GM18505 (cell line): ENCODE results near the gene CD86.
"Not testable (repeated sequence)": the region's sequence is repeated elsewhere in the genome, so short reads cannot be mapped to it uniquely, and the experiment has no call there.

Source experiments
- ATAC-seq: cut with Tn5 transposase; IDR thresholded peaks from one replicate; pipeline ENCODE4 v1.9.1; 2021; ENCODE audit not compliant: unreplicated experiment
- POLR2A ChIP-seq: IDR thresholded peaks from 4 replicates; pipeline ENCODE4 v1.6.1; 2011; ENCODE audit warnings: borderline replicate concordance; ENCODE audit not compliant: insufficient read depth, insufficient read length; ENCODE audit errors: extremely low read depth

CD86 gene

DNA sequence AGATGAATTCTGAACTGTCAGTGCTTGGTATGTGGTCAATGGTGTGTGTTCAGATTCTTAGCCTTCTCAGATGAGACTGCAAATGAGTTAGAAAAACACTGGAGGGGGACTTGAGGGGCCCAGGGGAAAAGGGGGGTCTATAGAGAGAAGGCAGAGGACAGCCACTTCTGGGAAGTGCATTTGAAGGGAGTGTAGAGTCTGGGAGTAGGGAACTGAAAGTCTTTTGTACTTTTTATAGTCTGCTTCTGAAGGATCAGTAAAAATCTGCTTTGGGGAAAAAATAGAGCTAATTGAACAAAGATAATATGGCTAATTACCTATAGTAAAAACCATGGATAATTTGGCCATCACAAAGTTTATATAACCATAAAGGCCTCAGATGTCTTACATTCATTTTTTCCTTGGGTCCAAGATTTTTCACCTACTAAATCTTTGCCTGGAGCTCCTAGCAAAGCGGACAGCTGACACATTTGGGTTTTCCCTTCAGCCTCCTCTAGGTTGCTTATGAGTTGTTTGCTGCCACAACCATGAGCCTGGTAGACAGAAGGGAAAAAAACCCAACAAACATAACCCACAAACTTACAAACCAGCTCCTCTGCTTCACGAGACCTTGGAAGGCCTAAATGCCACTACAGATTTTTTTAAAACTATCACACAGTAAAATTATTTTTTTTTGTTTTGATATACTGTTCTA, 48.8 kb downstream of the CD86 start:
- no peak for TF ChIP-seq POLR2A
- ATAC-seq: no peak

DNA sequence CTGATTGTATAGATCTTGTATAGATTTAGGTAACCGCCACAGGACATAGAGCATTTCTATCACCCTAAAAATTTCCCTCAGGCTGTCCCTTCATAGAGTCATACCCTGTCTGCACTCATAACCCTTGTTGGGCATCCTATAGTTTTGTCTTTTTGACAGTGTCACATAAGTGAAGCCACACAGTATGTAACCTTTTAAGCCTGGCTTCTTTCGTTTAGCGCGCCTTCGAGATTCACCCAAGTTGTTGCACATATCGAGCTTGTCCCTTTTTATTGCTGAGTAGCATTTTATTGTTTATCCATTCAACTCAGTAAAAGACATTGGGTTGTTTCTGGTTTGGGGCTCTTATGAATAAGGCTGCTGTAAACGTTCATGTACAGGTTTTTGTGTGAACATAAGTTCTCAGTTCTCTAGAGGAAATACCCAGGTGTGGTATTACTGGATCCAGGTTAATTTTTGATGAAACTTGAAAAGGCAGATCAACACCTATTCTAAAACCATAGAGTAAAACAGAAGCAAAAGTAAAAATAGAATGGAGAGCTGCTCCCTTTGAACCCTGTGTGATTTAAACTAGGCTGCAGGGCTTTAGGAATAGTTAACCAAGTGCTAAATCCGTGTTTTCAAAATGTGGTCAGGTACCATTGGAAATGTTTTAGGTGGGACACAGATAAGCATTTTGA, 49.5 kb downstream of the CD86 start:
- TF ChIP-seq POLR2A: no peak
- ATAC-seq: no peak

DNA sequence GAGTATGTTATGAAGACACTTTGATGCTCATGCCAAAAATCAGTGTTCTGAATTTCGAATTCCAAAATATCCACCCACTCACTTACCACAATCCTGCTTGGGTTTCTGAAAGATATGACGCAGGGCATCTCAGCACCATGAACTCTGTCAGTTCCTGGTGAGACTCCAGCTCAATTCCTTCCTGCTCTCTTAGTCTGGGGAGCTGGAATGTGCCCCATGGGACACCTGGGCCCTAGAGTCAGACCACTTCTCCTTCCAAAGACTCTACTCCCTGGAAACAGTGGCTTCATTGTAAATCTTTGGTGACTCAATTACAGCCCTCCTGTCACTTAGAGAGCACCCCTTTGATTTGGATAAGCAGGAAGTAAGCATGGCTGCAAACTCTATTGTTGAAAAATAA, 50.5 kb downstream of the CD86 start:
- no peak for ATAC-seq
- no peak for TF ChIP-seq POLR2A

DNA sequence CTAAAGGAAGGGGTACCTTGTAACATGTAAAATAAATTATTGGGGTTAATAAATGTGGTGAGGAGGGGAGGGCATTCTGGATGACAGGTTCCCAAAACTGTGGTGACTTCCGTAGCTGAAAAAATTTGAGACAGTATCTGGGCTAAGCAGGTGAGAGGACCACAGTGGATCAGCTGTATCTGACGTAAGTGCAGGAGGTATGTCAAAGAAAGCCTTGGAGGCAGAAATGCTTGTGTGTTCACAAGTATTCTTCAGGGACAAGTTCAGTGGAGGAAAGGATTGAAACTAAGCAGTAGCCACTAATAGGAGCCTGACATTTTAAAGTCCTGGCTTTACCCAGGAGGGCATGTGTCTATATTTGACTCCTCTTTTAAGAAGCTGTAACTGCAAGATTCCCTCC, 52.0 kb downstream of the CD86 start:
- no peak for ATAC-seq
- TF ChIP-seq POLR2A: no peak

DNA sequence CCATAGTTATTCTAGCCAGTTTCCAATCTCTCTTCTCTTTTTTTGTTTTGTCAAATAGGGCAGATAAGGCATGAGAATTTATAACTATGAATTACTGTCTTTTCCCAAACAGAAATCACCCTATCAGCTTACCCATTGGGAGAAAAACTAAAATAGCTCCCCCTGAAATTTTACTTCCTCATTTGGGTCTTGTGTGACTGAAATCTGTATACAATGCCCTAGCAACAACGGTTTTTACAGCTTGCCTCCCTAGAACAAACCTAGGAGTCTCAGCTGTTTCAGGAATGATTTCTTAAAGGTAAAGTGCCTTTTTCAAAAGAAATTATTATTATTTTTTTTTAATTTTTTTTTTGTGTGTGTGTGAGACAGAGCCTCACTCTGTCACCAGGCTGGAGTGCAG, 56.8 kb downstream of the CD86 start:
- TF ChIP-seq POLR2A: no peak
- ATAC-seq: no peak

DNA sequence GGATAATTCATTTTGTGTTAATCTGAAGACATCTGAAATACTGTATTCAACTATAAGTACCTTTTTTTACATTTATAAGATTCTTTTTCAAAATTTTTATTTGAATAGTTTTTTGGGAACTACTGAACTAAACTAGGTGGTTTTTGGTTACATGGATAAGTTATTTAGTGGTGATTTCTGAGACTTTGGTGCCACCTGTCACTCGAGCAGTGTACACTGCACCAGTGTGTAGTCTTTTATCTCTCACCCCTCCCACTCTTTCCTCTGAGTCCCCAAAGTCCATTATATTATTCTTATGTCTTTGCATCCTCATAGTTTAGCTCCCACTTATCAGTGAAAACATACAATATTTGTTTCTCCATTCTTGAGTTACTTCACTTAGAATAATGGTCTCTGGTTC, 57.6 kb downstream of the CD86 start:
- ATAC-seq: no peak
- TF ChIP-seq POLR2A: no peak

DNA sequence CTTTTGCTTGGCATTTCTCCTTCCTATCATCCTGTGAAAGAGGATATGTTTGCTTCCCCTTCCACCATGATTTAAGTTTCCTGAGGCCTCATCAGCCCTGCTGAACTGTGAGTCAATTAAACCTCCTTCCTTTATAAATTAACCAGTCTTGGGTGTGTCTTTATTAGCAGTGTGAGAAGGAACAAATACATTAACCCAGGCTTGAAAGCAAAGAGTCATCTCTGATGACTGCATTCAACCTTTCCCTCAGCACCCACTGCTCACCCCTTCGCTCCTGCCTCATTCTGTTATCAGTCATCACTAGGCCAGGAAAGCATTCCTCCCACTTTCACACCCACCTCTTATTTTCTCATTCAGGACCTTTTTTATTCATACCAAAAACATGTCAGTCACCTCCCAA, 68.7 kb downstream of the CD86 start:
- no peak for ATAC-seq
- no peak for TF ChIP-seq POLR2A

DNA sequence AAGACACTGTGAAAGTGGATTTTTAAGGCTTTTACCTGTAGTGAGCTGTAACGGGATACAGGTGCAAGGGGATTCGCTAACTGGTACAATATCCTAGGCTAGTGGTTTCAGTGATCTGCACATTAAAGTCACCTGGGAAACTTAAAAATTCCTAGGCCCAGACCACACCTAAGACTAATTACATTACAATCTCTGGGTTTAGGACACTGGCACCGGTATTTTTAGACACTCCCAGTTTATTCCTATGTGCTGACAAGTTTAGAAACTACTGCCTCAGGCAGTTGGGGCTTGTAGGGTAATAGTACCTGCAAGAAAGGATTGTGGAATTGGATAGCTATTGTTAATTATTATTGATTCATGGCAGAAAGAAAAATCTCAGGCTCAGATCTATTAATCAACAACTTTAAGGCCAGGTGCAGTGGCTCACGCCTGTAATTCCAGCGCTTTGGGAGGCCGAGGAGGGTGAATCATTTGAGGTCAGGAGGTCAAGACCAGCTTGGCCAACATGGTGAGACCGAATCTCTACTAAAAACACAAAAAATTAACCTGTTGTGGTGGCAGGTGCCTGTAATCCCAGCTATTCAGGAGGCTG, 77.9 kb downstream of the CD86 start:
- no peak for ATAC-seq
- TF ChIP-seq POLR2A: no peak

DNA sequence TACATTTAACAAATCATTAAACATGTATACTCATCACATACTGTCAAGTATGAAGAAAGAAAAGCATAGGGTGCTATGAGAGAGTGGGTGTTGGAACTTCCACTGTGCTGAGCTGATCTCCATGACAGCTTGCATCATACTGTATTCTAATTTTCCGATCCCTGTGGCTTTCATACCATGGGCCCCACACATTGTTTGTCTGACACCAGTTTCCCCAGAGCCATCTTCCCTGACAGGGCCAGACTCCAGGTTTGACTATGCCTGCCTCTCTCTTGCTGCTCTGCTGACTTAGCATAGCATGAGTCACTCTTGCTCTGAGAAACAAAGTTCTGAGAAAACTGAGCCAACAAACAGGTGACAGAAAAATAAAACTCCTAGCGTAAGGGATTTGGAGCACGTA, 91.3 kb downstream of the CD86 start:
- TF ChIP-seq POLR2A: no peak

DNA sequence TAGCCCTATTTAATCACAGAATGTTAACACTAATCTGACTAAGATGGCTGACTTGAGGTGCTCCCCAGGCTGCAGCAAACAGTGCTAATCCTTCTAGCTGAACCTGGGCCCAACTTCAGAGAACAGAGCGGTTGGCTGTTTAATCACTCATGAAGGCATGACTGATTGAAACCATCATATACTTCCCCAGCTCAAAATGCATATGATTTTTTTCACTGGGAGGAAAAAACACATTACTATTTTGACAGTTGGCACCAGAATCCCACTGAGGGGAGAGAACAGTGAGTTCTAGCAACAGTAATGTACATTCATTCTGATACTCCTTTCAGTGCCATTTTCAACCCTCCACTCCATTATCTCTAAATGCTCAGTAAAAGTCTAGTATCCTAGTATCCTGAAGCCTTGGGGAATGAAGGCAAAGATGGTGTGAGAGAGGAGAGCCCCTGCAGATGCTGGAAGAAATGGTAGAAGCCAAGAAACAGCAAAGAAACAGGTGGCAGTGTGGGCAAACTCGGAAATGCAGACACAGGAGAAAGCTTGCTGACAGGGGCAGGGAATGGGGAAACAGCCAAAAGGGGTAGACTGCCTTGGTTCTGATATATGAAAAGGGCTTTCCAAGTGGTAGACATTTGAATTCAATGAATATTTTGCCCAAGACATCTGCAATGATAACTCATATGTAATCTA, 93.9 kb downstream of the CD86 start:
- no peak for TF ChIP-seq POLR2A
- ATAC-seq: no peak

More for the DNA sequence above, 91.3 kb downstream of the CD86 start:
- ATAC-seq: no peak

DNA sequence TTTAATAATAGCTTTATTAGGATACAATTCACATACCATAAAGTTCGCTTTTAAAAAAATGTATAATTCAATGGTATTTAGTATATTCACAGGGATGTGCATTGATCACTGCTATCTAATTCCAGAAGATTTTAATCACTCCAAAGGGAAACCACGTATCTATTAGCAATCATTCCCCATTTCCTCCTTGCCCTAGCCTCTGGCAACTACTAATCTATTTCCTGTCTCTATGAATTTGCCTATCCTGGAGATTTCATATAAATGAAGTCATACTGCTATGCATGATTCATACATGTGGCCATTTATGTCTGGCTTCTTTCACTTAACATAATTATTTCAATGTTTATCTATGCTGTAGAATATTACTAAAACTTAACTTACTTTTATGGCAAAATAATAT, 96.3 kb downstream of the CD86 start:
- TF ChIP-seq POLR2A: no peak
- ATAC-seq: no peak

DNA sequence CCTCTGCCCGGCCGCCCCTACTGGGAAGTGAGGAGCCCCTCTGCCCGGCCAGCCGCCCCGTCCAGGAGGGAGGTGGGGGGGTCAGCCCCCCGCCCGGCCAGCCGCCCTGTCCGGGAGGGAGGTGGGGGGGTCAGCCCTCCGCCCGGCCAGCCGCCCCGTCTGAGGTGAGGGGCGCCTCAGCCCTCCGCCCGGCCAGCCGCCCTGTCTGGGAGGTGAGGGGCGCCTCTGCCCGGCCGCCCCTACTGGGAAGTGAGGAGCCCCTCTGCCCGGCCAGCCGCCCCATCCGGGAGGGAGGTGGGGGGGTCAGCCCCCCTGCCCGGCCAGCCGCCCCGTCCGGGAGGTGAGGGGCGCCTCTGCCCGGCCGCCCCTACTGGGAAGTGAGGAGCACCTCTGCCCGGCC, 109.8 kb downstream of the CD86 start:
- not testable (repeated sequence) for ATAC-seq

DNA sequence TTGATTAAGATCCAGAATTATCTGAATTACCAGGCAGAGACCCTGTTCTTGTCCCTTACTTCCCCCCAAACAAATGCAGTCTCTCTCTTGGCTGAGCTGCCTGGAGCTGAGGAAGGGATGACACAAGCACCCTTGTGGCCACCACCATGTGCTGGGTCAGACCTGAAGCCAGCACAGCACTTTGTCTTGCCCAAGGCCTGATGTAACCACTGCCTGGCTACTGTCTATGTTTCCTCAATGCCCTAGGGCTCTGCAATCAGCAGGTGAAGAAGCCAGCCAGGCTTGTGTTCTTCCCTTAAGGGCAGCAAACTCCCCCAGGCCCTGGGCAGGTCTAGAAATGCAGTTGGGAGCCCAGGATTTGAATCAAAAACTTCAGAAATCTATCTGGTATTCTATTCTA, 112.5 kb downstream of the CD86 start:
- TF ChIP-seq POLR2A: no peak
- no peak for ATAC-seq

DNA sequence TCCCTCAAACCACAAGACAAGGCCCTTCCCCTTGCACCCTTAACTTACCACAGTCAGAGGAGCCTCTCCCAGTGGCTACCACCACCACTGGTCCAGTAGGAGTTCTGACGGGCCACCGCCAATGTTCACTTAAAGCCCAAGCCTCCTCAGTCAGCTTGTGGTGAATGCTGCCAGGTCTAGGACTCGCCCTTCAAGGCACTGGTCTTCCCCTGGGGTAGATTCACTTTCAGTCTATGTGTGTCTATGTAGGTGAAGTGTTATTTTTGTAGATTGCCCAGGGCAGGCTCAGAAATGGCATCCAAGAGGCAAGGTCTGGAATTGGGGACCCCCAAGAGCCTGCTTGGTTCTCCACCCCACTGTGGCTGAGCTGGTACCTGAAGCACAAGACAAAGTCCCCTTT, 112.9 kb downstream of the CD86 start:
- ATAC-seq: no peak

More for the DNA sequence above, 112.9 kb downstream of the CD86 start:
- TF ChIP-seq POLR2A: no peak
